Activated gamma-delta T cell treated with anti-CD3 and anti-CD28 coated beads, Interleukin-2, amount 50 U/mL, for 16 hours (primary cell): ENCODE results near the gene ARL15.

ENCODE experiments used
- DNase-seq: peaks from one replicate; pipeline ENCODE4 v3.0.0-alpha.2; 2020; ENCODE audit warnings: low read depth

The ARL15 gene

DNA sequence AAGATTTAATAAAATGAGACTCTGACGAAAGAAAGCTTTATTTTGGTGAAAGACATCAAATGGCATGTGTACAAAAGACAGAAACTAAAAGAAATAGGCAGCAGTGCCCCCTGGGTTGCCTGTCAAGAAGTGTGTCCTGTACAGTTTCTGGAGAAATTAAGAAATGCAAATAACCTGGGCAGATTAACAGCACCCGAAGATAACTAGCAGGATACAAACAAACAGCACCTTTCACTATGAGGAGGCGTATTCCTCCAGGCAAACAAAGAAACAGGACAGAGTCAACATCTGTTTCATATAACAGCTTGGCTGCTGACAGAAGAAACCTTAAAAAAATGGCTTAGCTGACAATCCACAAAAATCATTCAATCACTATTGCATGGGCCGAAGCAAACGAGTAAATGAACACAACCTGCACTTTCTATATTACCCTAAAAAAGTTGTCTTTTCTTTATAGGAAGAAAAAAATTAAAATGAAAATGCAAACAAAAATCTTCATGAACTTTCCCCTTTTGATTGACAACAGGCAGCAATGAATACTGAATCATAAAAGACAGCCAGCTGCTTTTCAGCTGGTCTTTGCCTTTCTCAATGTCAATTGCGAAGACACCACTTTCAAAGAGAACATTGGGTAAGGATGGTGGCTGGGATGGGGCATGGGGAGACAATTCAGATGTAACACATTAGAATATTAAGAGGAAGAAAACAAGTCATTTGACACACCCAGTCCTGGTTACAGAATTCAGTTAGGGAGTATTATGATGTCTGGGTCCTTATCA lies 162.1 kb downstream of the ARL15 start:
- no peak for DNase-seq

DNA sequence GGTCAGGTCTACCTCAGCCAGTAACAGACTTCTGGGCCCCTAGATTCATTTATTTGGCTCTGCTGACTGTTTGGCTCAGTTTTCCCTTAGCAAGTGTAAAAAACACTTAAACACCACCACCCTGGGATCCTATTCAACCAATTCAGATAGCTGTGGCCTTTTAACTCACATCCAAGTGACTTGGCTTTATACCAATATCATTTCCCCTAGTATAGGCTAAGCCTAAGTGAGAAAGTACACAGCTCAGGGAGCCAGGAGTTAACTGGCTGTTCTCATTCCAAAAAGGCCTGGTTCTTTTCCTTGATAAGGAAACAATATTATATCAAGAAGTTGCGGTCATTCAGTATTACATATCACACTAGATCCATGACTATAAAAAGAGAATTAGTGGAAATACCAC lies 163.5 kb downstream of the ARL15 start:
- DNase-seq: no peak

DNA sequence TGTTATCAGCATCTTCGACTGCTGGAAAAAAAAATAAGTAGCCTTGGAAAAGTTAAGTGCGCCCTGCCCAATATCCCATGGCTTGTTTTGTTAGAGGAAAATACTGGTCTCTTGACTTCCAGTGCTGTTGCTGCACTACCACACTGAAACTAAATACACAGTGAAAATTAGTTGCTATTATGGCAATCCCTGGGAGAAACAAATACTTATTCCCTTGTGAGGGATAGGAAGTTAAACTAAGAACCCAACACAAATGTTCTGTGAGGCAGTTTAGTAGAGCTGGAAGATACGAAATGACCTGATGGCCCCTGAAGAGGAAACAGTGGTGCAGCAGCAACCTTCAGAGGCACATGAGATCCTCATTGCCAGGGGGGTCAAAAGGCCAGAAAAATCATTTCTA lies 164.0 kb downstream of the ARL15 start:
- no peak for DNase-seq

DNA sequence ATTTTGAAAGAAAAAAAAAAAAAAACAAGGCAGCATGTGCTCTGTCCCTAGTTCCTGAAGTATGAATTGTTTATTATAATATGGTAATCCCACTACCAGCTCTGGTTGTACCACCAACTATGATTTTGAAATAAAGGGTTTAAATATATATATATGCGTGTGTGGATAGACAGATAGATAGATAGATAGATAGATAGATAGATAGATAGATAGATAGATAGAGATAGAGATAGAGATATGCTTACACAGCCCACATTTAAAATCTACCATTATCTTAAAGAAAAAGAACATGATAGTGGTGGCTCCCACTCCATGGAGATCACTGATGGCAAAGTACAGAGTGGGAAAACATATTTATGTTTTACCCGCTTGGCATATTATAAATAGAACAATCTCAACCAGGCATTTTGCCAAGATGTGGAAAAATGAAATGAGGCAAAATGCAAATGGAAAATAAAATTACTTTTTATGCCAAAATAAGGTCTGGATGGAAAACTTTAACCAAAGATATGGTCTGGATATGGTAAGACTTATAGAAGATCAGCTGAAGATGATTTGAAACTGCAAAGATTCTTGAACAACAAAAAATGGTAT lies 170.0 kb downstream of the ARL15 start:
- no peak for DNase-seq

- DNase-seq: no peak
Measured at GRCh38 chr5:54136516-54137440, 173.6 kb downstream of the ARL15 start.

GRCh38 chr5:54135042-54135441 lies 175.3 kb downstream of the ARL15 start:
- no peak for DNase-seq

GRCh38 chr5:54133917-54134316 lies 176.5 kb downstream of the ARL15 start:
- DNase-seq: no peak

DNA sequence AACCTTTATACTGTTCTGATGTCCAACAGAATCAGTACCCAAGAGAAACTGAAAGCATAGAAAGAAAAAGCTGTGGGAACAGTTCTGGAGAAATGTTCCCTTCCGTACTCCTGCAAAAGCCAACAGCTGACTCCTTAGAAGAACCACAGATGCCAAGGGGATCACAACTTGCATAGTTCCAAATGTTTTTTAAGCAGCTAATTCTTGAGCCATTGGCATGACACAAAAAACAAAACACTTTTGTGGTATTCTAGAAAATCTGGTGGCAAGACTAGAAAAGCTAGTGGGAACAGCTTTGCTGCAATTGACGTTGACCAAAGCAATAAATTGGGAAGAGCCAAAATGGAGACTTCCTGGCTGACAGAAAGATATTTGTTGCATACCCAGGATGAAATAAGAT lies 189.9 kb downstream of the ARL15 start:
- no peak for DNase-seq

DNA sequence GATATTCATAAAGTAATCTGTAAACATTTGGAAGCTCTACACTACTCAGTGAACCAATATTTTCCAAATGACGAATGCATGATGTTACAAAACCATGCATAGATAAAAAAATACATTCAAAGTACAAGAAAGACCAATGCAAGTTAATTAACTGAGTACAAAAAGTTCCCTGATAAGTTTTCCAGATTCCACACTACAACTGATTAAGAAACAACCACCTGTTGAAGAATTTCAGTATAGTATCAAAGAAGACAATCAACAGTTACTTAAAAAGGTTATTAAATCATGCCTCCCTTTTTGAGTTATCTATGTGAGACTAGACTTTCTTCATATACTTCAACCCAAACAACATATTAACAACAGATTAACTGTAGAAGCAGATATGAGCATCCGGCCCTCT lies 192.4 kb downstream of the ARL15 start:
- no peak for DNase-seq

DNA sequence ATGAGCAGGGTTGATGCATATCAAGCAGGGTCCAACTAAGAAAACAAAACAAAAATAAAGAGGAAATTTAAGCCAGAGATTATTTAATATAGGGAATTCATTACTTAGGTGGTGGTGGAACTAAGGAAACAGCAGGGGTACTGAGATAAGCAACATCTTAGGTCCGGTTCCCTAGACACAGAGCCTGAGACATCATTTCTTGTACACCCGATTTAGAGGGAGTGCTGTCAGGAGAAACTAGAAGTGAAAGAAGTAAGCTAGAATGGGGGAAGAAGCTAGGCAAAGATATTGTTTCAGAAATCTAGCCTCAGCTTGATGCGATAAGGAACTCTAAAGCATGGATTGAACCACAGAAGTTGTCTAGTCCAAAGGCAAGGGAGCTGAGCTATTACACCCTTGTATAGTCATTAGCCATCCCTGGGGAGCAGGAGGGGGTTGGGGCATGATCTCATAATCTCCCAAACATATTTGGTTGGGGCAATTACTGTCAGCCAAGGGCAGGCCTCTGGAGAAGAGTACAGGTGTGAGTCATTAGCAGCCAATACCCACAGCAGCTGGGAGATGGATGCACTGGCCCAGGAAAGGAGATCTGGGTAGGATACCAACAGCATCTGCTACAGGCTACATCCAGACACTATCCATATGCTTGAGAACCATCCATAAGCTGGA lies 194.5 kb downstream of the ARL15 start:
- DNase-seq: no peak

DNA sequence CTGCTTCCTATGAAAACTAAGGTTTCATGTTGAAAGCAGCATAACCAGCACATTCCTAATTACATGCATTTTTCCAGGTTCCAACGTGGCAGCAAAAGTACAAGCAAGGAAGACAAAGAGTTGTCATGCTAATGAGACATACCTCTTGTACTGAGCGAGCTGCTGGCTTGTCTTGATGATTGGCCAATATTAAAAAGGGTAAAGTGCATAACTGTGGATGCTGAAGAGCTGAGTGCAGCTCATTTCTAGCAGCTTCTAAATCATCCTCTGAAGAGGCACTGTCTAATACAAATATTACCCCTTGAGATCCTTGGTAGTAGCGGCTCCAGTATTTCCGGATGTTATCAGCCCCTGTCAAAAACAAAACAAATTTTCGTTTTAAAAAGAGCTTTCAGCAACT lies 197.3 kb downstream of the ARL15 start:
- no peak for DNase-seq

GRCh38 chr5:54109626-54110330 lies 200.6 kb downstream of the ARL15 start:
- no peak for DNase-seq

DNA sequence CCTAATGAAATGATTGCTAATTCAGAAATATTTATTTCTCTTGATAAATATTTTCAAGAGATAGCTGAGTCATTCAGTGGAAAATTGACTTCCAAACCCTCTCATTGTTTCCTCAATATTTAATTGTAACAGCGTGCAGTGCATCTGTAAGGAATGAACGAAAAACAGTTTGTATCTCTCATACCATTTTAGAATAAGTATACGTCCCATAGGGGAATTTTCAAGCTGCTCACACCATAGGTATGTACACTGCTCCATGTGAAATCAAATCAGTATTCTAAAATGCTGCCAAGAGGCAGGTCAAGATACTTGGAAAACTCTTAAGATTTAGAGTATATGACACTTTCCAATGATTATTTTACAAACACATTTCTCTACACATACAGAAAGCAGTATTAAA lies 202.2 kb downstream of the ARL15 start:
- DNase-seq: no peak

- DNase-seq: no peak
Measured at GRCh38 chr5:54103871-54104270, 206.5 kb downstream of the ARL15 start.

GRCh38 chr5:54098267-54098666 lies 212.1 kb downstream of the ARL15 start:
- no peak for DNase-seq

GRCh38 chr5:54095969-54096368 lies 214.4 kb downstream of the ARL15 start:
- no peak for DNase-seq

- no peak for DNase-seq
Measured at GRCh38 chr5:54094706-54095105, 215.7 kb downstream of the ARL15 start.

- no peak for DNase-seq
Measured at GRCh38 chr5:54093861-54094260, 216.5 kb downstream of the ARL15 start.

- DNase-seq: no peak
Measured at GRCh38 chr5:54093081-54093492, 217.3 kb downstream of the ARL15 start.

DNA sequence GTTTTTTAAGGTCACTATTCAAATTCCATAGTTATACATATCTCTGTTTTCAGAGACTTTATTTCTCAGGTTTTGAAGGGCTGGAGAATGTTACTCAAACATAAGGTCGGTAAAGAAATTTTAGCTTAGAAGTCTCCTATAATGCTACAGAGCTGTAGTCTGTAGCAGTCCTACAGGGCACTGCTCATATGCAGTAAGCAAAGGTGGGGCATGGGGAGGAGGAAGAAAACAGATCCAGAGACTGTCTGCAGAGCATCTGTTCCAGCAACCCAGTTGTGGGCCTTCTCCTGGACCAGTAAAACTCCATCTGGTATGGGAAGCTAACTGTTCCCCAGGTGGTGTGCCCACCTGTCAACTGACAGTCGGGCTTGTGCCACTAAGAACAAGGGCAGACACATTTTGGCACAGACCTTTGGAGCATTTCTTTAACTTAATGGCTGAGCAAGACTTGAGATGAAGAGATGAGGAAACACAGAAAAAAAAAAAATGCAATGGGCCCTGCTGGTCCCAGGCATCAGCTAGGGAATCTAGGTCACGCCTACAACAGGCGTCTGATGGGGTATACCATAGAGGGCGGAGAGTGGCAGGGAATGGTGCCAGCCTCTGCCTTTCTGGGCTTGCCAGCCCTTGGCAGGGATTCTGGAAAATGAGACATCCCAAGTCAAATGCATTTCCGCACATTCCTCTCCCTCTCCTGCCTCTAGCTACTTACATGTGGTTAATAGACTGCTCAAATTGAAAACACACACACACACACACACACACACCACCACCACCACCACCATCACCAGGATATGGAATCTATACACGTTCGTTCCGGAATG lies 218.9 kb downstream of the ARL15 start:
- DNase-seq: no peak
